NB4 (cell line): Measurements from ENCODE around the gene KCNG2.

Experiments
- DNase-seq: peaks from one replicate; pipeline ENCODE4 v3.0.0; 2010; ENCODE audit warnings: low read depth
- H3K4me3 ChIP-seq: one replicate; pipeline ENCODE4 v1.5.1; 2011; ENCODE audit warnings: mild to moderate bottlenecking, low read depth, low read length, moderate library complexity
- CTCF ChIP-seq: IDR thresholded peaks from one replicate; pipeline ENCODE4 v1.5.1; 2012; ENCODE audit warnings: low read depth, low read length
- MAX ChIP-seq: IDR thresholded peaks from 2 replicates; pipeline ENCODE4 v1.6.1; 2011; ENCODE audit warnings: low read depth, low read length
- MYC ChIP-seq: IDR thresholded peaks from 2 replicates; pipeline ENCODE4 v1.6.1; 2011; ENCODE audit warnings: low read depth, low read length
- POLR2A ChIP-seq: IDR thresholded peaks from 2 replicates; pipeline ENCODE4 v1.6.1; 2011; ENCODE audit warnings: mild to moderate bottlenecking; ENCODE audit not compliant: insufficient read length; ENCODE audit errors: extremely low read depth

KCNG2 gene

GRCh38 chr18:79912994-79913831, 115.5 kb downstream of the KCNG2 start:
- no peak overlapping the region for H3K4me3 ChIP-seq
- DNase-seq = no peak
- TF ChIP-seq MYC (no peak), CTCF (no peak), POLR2A (no peak), MAX (no peak)

- no peak overlapping the region for H3K4me3 ChIP-seq
- no peak for DNase-seq
- no peak for TF ChIP-seq CTCF
- no peak for TF ChIP-seq POLR2A
- TF ChIP-seq MYC = no peak
- no peak for TF ChIP-seq MAX
Observed at GRCh38 chr18:79914614-79915160, 116.9 kb downstream of the KCNG2 start.

- TF ChIP-seq MYC = no peak
- TF ChIP-seq POLR2A = no peak
- no peak for TF ChIP-seq CTCF
- no peak for TF ChIP-seq MAX
- DNase-seq = no peak
- H3K4me3 ChIP-seq = no peak overlapping the region
Observed at GRCh38 chr18:79915161-79916127, 117.7 kb downstream of the KCNG2 start.

GRCh38 chr18:79916128-79916494, 118.4 kb downstream of the KCNG2 start:
- DNase-seq = no peak
- TF ChIP-seq MAX = no peak
- TF ChIP-seq POLR2A = no peak
- TF ChIP-seq CTCF = no peak
- no peak for TF ChIP-seq MYC
- no peak overlapping the region for H3K4me3 ChIP-seq

GRCh38 chr18:79916546-79917168, 118.9 kb downstream of the KCNG2 start:
- H3K4me3 ChIP-seq = no peak overlapping the region
- TF ChIP-seq CTCF (no peak), MAX (no peak), MYC (no peak), POLR2A (no peak)
- DNase-seq = no peak
